GM18858 (cell line): ENCODE results near the gene CSAD.
A peak's percentile ranks its signal among the peaks of the same experiment; 100 is the strongest.
"Not testable (repeated sequence)": the region's sequence is repeated elsewhere in the genome, so short reads cannot be mapped to it uniquely, and the experiment has no call there.

Source experiments
- ATAC-seq: cut with Tn5 transposase; IDR thresholded peaks from one replicate; pipeline ENCODE4 v1.9.1; 2021; ENCODE audit not compliant: unreplicated experiment

The CSAD gene

DNA sequence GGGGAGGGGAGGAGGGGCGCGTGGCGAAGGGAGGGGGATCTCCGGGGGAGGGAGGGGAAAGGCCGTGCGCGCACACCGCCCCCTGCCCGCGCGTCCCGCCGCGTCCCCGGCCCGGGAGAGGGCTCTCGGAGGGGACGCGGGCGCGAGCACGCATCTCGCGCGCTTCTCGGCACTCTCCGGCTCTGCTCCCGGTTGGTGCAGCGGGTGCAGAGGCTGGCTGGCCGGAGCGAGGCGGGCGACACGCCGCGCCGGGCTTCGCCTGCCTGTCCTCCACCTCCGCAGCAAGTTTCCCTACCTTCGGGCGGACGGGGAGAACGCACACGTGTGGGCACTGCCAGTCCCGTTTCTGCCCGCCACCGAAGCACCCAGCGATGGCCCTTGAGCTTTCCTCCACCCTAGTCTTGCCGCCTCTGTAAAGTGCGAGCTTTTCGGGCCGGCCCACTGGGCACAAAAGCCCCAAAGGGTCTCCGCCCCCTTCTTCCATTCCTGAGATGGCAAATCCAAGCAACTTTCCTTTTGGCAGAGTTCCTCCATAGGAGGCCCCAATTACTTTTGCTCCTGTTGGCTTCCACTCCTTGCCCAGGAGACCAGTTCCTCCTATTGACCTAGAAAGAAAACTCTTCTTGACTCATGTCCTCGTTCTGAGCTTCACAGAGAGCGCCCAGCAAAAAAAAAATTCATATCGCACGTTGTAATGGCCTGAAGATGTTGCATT lies 363 bp upstream of the CSAD start:
- ATAC-seq: peak; percentile 14

DNA sequence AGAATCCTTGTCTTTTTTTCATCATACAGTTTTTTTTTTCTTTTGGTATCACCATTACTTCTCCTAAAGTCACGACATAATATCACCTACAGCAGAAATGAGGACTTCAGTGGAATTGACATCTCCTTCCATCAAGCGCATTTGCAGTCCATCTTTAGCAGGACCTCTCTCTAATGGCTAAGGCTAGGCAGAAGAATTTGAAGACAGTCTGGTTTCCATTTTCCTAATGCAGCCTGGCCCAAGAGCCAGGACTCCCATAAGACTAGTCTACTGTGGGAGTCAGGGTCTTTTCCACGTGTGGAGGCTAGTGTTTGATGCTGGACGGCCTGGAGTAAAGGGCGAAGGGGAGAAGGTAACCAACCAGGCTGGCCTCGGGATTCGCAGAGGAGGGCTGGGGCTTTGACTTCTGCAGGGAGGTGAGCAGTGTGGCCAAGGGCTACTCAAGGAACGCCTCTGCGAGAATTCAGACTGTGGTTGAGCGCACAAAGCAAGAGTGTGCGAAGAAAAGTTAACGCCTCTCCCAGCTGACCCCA lies 972 bp downstream of the CSAD start:
- peak; percentile 9 for ATAC-seq

DNA sequence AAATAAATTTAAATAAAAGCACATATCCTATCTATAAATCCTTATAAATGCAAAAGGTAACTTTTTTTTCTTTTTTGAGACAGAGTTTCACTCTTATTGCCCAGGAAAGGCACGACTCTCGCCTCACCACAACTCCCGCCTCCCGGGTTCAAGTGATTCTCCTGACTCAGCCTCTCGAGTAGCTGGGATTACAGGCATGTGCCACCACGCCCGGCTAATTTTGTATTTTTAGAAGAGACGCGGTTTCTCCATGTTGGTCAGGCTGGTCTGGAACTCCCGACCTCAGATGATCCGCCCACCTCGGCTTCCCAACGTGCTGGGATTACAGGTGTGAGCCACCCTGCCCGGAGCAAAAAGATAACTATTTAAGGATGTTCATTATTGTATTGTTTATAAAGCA lies 1.9 kb downstream of the CSAD start:
- not testable (repeated sequence) for ATAC-seq

DNA sequence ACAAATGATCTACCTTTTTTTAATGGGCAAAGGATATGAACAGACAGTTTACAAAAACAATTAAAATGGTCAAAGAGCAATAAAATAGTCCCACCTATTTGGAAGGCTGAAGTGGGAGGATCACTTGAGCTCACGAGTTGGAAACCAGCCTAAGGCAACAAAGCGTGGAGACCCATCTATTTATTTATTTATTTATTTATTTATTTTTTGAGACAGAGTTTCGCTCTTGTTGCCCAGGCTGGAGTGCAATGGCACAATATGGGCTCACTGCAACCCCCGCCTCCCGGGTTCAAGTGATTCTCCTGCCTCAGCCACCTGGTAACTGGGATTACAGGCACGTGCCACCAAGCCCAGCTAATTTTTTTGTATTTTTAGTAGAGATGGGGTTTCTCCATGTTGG lies 3.3 kb downstream of the CSAD start:
- ATAC-seq: not testable (repeated sequence)

DNA sequence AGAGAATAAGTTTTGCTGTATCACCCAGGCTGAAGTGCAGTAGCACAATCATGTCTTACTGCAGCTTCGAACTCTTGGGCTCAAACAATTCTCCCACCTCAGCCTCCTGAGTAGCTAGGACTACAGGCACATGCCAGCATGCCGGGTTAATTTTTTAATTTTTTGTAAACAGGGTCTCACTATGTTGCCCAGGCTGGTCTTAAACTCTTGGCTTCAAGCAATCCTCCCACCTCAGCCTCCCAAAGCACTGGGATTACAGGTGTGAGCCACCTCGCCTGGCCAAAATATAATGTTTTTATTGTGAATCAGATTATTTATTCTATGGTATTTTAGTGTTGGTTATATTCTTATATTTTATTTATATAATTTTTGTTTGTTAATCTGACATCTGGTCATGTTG lies 4.0 kb downstream of the CSAD start:
- ATAC-seq: no peak

DNA sequence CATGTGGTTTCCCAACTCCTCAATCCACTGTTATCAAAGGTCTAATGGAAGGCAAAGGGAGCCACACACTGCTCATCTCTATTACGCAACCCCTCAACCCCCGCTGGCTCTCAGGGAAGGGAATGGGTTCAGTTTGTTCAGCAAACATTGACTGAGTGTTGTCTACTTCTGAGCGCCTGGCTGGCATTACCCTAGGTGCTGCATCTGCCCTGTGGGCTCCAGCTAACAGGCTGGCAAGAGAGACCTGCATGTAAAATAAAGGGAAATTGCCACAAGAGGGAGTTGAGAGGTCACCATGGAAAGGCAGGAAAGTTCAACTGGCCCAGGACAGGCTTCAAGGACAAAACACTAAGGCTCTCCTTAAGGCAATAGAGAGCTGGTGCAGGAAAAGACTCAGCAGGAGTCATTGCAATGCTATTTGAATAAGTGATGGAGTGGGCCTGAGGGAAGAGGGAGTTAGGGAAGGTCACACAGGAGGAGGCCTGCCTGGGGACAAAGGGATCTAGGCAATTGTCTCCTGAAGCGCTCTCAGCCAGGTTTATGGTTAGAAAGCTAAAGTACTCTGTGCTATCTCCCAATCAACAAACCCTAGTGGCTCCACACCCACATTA lies 5.7 kb downstream of the CSAD start:
- no peak for ATAC-seq

DNA sequence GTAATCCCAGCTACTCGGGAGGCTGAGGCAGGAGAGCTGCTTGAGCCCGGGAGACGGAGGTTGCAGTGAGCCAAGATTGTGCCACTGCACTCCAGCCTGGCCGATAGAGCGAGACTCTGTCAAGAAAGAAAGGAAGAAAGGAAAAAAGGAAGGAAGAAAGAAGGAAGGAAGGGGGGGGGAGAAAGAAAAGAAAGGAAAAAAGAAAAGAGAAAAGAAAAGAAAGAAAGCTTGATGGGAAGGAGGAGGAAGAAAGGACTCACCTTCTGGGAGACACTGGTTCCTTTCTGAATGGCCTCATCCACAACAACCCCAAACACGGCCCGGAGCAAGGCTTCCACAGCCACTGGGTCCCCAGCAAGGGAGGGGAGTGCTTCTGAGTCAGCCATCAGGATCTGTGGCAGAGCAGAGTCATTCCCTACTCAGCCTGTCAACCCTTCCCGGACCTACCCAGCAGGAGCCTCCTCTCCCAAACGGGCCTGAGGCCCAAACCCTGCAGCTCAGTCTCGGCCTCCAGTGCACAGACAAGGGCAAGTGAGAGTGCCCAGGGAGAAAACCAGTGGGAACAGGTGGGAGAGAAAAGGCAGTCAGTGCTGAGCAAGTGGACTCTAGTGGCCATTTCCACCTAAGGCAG lies 7.5 kb downstream of the CSAD start:
- ATAC-seq: no peak

DNA sequence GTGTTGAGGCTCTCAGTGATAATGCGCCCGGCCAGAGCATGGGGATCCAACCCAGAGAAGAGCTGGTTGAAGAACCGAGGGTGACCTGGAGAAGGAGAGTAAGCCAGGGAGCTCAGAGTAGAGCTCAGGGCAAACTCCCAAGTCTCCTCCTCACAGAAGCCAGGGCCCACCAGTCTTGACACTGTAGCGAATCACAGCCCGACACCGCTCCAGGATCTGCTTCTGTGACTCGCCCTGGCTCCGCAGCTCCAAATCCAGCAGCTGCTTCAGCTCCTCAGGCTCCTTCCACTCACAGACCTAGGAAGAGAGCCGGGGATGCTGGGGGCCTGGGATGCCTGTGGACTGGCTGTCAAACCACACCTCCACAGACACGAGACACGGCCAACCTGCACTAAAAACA lies 8.4 kb downstream of the CSAD start:
- no peak for ATAC-seq

DNA sequence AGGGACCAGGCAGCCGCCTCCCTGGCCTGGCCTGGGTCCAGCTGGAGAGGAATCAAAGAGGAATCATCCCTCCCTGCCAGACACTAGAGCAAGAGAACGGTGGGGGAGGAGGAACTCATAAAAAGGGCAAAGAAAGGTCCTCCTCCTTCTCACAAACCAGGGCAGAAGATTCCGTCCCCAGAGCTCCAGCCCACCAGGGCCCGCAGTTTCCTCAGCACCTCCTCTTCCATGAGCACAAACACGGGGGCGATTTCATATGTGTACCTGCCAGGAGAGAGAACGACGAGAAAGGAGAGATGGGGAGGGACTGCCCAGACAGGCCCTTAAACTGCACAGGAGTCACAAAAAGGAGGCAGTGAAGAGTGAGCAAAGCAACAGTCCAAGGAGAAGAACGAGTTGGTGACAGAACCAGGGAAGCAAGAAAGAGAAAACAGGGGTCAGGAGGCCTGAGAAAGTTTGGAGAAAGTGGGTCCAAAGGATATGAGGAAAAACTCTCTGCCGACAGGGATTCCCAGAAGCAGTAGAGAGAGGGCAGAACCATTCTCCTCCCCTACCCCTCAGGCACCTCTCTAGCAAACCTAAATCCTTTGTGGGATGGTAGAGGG lies 8.9 kb downstream of the CSAD start:
- ATAC-seq: no peak

DNA sequence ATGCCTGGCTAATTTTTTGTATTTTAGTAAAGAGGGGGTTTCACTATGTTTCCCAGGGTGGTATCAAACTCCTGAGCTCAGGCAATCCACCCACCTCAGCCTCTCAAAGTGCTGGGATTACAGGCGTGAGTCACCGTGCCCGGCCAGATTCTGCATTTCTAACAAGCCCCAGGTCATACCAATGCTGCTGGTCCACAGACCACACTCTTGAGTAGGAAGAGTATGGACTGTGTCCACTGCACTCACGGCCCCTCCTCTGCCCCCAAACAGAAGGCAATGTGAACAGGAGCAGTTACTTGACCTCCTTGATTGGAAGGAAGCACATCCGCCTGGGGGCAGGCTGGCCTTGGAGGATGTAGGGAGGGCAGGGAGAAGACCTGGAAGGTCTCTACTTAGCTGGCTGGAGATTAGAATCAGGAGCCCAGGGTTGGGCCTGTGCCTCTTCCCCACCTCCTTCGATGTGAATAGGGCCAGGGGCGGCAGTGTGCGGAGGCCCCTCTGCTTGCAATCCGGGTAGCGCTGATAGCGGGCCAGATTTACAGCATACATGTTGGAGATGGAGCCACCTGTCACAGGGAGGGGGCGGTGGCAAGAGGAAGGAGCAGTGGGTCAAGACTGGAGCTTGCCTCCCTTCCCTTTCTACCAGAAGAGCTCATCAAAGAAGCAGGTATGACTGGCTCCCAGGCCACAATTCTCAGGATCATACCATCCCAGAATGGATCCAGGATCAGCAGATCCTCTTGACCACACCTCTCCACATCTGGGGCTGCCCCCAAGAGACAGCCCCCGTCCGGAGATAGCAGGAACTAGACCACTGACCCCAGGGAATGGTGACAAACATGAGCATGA lies 9.6 kb downstream of the CSAD start:
- no peak for ATAC-seq

DNA sequence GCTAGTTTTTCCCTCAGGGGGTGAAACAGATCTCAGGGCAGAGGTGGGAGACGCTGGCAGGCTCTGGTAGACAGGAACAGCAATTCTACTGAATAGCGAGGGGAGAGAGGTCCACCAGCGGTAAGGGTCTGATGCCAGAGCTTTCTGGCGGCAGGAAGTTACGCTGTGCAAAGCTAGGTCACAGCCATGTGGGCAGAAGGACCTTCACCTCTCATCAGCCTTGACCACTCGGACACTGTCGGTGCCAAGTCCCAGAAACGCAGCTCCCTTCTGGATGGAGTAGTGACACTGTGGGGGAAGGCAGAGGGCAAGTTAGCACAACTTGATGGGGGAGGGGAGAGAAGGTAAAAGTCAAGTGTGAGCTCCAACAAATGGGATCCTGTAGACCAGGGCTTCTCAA lies 10.5 kb downstream of the CSAD start:
- ATAC-seq: no peak

DNA sequence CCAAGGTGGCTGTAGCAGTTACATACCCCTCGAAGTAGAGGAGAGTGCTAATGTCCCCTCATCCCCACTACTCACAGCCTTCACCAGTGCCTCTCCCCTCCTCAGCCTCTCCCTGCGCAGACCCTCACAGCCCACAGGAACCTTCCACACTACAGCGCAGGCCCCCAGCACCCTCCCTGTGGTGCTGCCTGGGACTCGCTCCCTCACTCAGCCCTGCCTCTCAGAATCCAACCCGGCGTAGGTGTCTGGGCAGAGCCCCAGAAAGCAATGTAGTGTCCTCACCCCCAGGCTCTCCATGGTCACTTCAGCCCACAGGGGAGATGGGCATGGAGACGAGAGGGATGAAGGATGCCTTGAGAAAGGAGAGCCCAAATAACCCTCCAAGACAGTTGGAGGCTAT lies 11.1 kb downstream of the CSAD start:
- ATAC-seq: no peak

DNA sequence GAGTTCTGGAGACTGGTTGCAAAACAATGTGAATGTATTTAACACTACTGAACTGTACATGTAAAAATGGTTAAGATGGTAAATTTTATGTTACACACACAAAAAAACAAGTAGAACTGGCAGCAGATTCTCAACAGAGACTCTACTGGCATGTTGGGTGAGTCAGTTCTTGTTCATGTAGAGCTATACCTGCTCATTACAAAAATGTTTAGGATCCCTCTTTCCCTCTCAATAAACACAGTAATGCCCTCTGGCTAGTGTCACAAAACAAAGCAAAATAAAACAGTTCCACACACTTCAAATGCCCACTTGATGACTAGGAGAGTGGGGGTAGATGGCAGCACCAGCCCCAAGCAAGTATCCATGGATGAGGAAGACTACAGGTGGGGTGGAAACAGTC lies 13.9 kb downstream of the CSAD start:
- no peak for ATAC-seq

DNA sequence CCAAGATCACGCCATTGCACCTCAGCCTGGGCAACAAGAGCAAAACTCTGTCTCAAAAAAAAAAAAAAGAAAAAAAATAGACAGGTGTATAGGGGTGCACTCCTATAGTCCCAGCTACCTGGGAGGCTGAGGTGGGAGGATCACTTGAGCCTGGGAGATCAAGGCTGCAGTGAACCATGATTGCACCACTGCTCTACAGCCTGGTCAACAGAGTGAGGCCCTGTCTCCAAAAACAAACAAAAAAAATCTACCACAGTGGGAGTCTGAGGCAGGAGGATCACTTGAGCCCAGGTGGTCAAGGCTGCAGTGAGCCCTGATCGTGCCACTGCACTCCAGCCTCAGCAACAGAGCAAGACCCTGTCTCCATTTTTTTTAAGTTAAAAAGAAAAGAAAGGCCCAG lies 17.7 kb downstream of the CSAD start:
- ATAC-seq: not testable (repeated sequence)

DNA sequence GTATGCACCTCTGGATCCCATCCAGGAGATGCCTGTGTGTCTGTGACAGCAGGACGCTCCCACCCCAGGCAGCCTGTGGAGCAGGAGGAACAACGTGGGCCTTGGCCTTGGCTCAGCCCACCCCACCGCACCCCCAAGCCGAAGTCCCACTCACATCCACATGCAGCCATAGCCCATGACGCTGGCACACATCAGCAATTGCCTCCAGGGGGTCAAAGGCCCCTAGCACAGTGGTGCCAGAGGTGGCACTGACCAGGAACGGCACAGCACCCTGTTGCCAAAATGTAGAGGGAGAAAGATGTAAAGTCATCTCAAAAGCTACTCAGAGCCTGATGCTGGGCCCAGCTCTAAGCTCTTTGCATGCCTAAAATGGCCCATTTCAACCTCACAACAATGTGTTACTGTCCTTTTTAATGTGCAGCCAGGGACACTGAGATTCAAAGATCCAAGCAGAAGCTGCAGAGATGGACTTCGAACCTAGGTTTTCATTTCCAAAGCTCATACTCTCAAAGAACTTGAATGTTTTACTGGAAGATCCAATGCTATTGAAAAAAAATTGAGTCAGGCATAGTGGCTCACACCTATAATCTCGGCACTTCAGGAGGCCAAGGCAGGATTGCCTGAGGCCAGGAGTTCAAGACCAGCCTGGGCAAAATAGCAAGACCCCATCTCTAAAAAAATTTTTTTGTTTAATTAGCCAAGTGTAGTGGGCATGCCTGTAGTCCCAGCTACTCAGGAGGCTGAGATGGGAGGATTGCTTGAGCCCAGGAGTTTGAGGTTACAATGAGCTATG lies 19.4 kb downstream of the CSAD start:
- no peak for ATAC-seq

DNA sequence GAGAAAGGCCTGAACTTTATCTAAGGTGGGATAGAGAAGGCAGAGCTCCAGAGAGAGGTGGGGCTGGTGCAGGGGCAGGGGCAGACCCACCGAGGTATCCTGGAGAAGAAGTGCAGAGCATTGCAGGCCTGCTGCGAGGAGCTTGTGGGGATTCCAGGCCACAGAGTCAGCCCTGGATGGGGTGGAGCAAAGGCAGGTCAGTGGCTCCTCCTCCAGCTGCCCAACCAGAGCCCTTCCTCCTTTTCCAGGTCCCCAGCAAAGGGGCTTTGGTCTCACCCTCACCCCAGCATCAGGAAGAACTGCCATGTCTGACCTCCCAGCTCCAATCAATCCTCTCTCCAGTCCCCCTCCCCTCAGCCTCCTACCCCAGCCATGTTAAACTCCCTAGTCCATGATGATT lies 20.1 kb downstream of the CSAD start:
- ATAC-seq: no peak

DNA sequence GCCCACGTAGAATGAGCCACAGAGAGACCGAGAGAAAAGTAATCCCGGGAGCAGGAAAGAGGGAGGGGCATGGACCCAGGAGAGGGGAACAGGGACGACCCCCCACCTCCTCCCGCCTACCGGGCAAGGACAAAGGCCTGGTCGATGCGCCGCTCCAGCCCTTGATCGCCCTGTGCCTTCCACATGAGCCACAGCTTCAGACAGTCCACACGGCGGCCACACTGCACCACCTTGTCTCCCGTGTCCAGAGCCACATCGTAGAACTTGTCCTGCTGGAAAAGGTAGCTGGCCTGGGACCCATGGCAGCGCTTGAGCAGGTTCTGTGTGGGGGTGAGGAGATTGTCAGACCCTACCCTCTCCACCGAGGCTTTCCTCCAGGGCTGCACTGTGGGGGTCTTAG lies 20.7 kb downstream of the CSAD start:
- no peak for ATAC-seq

DNA sequence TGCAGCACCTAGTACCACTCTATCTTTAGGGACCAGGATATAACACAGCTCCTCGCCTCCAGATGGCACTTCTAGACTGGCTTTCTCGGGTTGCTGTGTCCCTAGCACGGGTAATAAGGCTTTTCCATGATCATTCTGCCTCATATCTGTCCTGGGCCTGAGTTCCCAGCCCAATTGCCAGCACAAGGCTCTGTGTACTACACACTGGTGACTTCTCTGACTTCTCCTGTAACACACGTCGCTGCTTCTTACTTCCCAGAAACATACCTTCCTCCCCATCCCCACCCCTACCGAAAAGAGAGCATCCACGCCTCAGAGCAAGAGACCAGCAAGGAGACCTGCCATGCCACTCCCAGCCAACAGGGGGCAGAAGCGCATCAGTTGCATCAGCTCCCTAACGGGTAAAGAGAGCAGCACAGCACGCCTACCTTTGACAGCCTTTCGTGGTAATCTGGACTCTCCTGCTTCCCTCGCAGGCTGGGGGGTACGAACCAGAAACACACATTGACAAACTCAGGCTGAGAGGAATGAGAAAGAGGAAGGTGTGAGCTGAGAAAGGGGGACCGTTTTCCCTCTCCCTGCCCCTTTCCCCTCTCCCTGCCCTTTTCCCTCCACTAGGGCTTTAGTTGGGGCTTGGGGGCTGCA lies 21.4 kb downstream of the CSAD start:
- ATAC-seq: no peak

DNA sequence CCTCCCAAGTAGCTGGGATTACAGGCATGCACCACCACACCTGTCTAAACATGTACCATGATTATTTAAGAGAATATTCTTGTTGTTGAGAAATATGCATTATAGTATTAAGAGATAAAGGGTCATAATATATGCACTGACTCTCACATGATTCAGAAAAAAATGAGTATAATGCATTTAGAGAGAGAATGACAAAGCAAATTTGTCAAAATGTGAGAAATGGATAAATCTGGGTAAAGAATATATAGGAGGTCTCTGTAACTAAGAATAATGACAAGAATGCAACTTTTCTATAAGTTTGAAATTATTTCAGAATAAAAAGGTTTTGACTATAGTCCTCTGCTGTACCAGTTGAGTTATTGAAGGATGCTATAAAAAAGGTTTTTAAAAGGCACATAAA lies 28.3 kb downstream of the CSAD start:
- no peak for ATAC-seq

DNA sequence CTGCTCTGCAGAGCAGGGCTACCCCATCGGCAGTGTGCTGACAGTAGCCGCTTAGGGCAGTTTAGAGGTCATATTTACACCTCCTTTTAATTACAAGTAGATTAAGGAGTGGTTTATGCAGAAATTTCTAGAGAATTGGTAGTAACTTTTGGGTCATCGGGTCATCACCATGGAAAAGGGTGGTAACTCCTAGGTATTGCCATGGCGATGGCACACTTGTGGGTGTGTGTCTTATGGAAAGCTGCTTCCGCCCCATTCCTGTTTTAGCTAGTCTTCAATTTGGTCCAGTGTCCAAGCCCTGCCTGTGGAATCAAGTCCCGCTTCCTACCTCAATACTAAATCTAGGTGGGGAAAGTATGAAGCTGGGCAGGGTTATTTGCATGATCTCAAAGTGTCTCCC lies 29.7 kb downstream of the CSAD start:
- ATAC-seq: no peak
